WTC11 (cell line): Measurements from ENCODE around the gene VCAN.

Source experiments
- ESRRA ChIP-seq: sonication (generic); formaldehyde crosslinking; IDR thresholded peaks from 2 replicates; pipeline ENCODE4 v1.8.1; 2022; ENCODE audit warnings: mild to moderate bottlenecking, missing genetic modification reagents, borderline replicate concordance
- GRHL2 ChIP-seq: fragments of 250-450 bp; sonication (Bioruptor Pico); IDR thresholded peaks from 2 replicates; pipeline ENCODE4 v1.8.0; 2022; ENCODE audit warnings: mild to moderate bottlenecking, moderate library complexity; ENCODE audit not compliant: insufficient replicate concordance, severe bottlenecking
- JAZF1 ChIP-seq: fragments of 250-450 bp; sonication (Bioruptor Pico); IDR thresholded peaks from 2 replicates; pipeline ENCODE4 v1.9.0; 2021; ENCODE audit warnings: moderate library complexity, mild to moderate bottlenecking, inconsistent platforms
- MXD4 ChIP-seq: fragments of 250-450 bp; sonication (Bioruptor Pico); IDR thresholded peaks from 2 replicates; pipeline ENCODE4 v1.8.0; 2021; ENCODE audit warnings: mild to moderate bottlenecking, moderate library complexity, borderline replicate concordance
- ZNF121 ChIP-seq: sonication (generic); formaldehyde crosslinking; IDR thresholded peaks from 2 replicates; pipeline ENCODE4 v1.8.0; 2023; ENCODE audit warnings: missing genetic modification reagents
- TF ChIP-seq, protein P1 (sequence below): fragments of 200-600 bp; IDR thresholded peaks from 2 replicates; pipeline ENCODE4 v1.8.0; 2022; ENCODE audit warnings: antibody characterized with exemption

DNA sequence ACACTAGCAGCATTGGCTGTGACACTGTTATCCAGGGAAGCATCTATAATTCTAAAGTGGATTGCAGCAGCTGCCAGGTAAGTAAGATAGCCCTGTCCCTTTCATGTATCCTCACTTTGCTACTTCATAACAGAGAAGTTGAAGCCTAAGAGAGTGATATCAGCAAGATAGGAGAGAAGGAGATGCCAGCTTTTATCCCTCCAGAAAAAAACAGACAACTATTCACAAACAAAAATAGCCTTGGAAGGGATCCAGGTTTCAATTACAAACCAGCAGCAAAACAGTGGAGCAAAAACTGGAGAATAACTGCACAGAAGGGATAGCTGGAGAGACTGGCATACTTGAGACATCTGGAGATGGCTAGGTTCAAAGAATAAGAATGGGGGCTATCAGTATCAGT, 19.6 kb upstream of the VCAN start:
- TF ChIP-seq ZNF121 (CRISPR knock-in tag) (no peak), GRHL2 (CRISPR knock-in tag) (no peak), JAZF1 (CRISPR knock-in tag) (no peak), ESRRA (CRISPR knock-in tag) (no peak), MXD4 (no peak)
- TF ChIP-seq, protein P1, sequence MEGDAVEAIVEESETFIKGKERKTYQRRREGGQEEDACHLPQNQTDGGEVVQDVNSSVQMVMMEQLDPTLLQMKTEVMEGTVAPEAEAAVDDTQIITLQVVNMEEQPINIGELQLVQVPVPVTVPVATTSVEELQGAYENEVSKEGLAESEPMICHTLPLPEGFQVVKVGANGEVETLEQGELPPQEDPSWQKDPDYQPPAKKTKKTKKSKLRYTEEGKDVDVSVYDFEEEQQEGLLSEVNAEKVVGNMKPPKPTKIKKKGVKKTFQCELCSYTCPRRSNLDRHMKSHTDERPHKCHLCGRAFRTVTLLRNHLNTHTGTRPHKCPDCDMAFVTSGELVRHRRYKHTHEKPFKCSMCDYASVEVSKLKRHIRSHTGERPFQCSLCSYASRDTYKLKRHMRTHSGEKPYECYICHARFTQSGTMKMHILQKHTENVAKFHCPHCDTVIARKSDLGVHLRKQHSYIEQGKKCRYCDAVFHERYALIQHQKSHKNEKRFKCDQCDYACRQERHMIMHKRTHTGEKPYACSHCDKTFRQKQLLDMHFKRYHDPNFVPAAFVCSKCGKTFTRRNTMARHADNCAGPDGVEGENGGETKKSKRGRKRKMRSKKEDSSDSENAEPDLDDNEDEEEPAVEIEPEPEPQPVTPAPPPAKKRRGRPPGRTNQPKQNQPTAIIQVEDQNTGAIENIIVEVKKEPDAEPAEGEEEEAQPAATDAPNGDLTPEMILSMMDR = no peak
